Endothelial cell of umbilical vein (primary cell): ENCODE results near the gene TMEM125. TPM values are rescaled to one million over a fixed set of nuclear protein-coding genes. Genes with fewer than 3 reads are reported as not detected.

Source experiments
- BruUV-seq: library from RNA; stranded (reverse); fragments of 400-500 nt; replicated peaks from 2 replicates; lab custom pipeline; 2021; lab: Mats Ljungman, UMichigan
- CTCF ChIA-PET: fragments of 300-600, 350-600 bp; sonication (Branson Sonifier 250); formaldehyde crosslinking; loops from one replicate; lab custom pipeline; 2021; ENCODE audit warnings: antibody characterized with exemption, inconsistent platforms; lab: Charles Lee
- POLR2A ChIA-PET: fragments of 300-600, 350-600 bp; sonication (Branson Sonifier 250); formaldehyde crosslinking; loops from one replicate; lab custom pipeline; 2021; ENCODE audit warnings: antibody characterized with exemption, inconsistent platforms; lab: Charles Lee
- DNase-seq: peaks from one replicate; pipeline ENCODE4 v3.0.0-alpha.2; 2011; ENCODE audit warnings: low read depth, low spot score
- FAIRE-seq: peaks from 2 replicates; lab custom pipeline; 2011; peaks lifted over from hg19 to GRCh38; lab: Jason Lieb, UNC
- H2AFZ ChIP-seq: 2 replicates; pipeline ENCODE4 v1.6.0; 2012; ENCODE audit warnings: low read depth, low read length, control low read depth, inconsistent platforms
- H3K27ac ChIP-seq: 2 replicates; pipeline ENCODE4 v1.5.1; 2011; ENCODE audit warnings: low read depth, mild to moderate bottlenecking, control low read depth, low read length, moderate library complexity; ENCODE audit not compliant: insufficient read depth
- H3K27me3 ChIP-seq, 2 experiments: 2 replicates each; pipeline versions ENCODE4 v1.6.0 to v1.6.1; 2011; ENCODE audit warnings: low read length in 2 of 2, mixed read lengths in 1 of 2; ENCODE audit not compliant: control insufficient read depth in 2 of 2, insufficient read depth in 2 of 2
- H3K36me3 ChIP-seq, 2 experiments: 2 replicates in 1 of 2; 3 replicates in 1 of 2; pipeline ENCODE4 v1.5.1; 2011; ENCODE audit warnings: low read length in 2 of 2, mild to moderate bottlenecking in 1 of 2, moderate library complexity in 1 of 2; ENCODE audit not compliant: control insufficient read depth in 2 of 2, insufficient read depth in 2 of 2; ENCODE audit errors: extremely low read depth in 1 of 2
- H3K4me1 ChIP-seq: 3 replicates; pipeline ENCODE4 v1.5.1; 2011; ENCODE audit warnings: mild to moderate bottlenecking, low read length; ENCODE audit not compliant: control insufficient read depth, insufficient read depth; ENCODE audit errors: extremely low read depth
- H3K4me2 ChIP-seq: 2 replicates; pipeline ENCODE4 v1.6.1; 2011; ENCODE audit warnings: low read length, control low read depth, mixed read lengths; ENCODE audit not compliant: insufficient read depth
- H3K4me3 ChIP-seq, 3 experiments: fragments of 200-600 bp in 1 of 3; sonication (generic), shearing (Covaris generic) in 1 of 3; replicated peaks in 1 of 3; 2 replicates each; pipeline ENCODE4 v1.5.1; 2011 to 2016; ENCODE audit warnings: control low read depth in 3 of 3, low read length in 3 of 3, mild to moderate bottlenecking in 2 of 3, inconsistent platforms in 1 of 3, low read depth in 1 of 3, moderate library complexity in 1 of 3; ENCODE audit not compliant: insufficient read depth in 1 of 3
- H3K79me2 ChIP-seq: 2 replicates; pipeline ENCODE4 v1.6.0; 2012; ENCODE audit warnings: low read length, inconsistent platforms; ENCODE audit not compliant: control insufficient read depth, insufficient read depth
- H3K9ac ChIP-seq: replicated peaks from 2 replicates; pipeline ENCODE3; 2011; ENCODE audit warnings: low read length, control low read depth; ENCODE audit not compliant: insufficient read depth; ENCODE audit errors: extremely low read depth
- H3K9me1 ChIP-seq: replicated peaks from 3 replicates; pipeline ENCODE4 v1.6.0; 2011; ENCODE audit warnings: mild to moderate bottlenecking, low read length; ENCODE audit not compliant: control insufficient read depth, insufficient read depth; ENCODE audit errors: extremely low read depth
- H3K9me3 ChIP-seq: replicated peaks from 2 replicates; pipeline ENCODE4 v1.5.1; 2012; ENCODE audit warnings: low read length, inconsistent platforms; ENCODE audit not compliant: control insufficient read depth, insufficient read depth
- H4K20me1 ChIP-seq: replicated peaks from 2 replicates; pipeline ENCODE3; 2011; ENCODE audit warnings: mild to moderate bottlenecking, low read length; ENCODE audit not compliant: control insufficient read depth, insufficient read depth; ENCODE audit errors: extremely low read depth
- EZH2 ChIP-seq: IDR thresholded peaks from 2 replicates; pipeline ENCODE4 v1.6.1; 2012; ENCODE audit warnings: borderline replicate concordance, low read depth, mild to moderate bottlenecking, moderate library complexity, low read length, inconsistent platforms; ENCODE audit not compliant: severe bottlenecking
- FOS ChIP-seq: IDR thresholded peaks from 2 replicates; pipeline ENCODE4 v1.6.1; 2011; ENCODE audit warnings: mild to moderate bottlenecking, low read length, moderate library complexity, borderline replicate concordance; ENCODE audit not compliant: insufficient read depth
- GATA2 ChIP-seq: IDR thresholded peaks from 2 replicates; pipeline ENCODE4 v1.7.0; 2011; ENCODE audit warnings: low read depth, mild to moderate bottlenecking, moderate library complexity, mixed read lengths, low read length; ENCODE audit not compliant: insufficient read length, insufficient read depth
- JUN ChIP-seq: IDR thresholded peaks from 2 replicates; pipeline ENCODE4 v1.6.1; 2011; ENCODE audit warnings: borderline replicate concordance, low read depth; ENCODE audit not compliant: insufficient read length, insufficient read depth
- MYC ChIP-seq: IDR thresholded peaks from one replicate; pipeline ENCODE4 v1.6.1; 2011; ENCODE audit warnings: mild to moderate bottlenecking, low read depth, low read length
- POLR2A ChIP-seq: IDR thresholded peaks from 2 replicates; pipeline ENCODE4 v1.6.1; 2012; ENCODE audit warnings: low read depth, mild to moderate bottlenecking, control low read depth, low read length
- POLR2AphosphoS5 ChIP-seq: IDR thresholded peaks from 2 replicates; pipeline ENCODE4 v1.6.1; 2012; ENCODE audit warnings: low read depth, mild to moderate bottlenecking, control low read depth, low read length, moderate library complexity; ENCODE audit not compliant: insufficient read depth
- dilution Hi-C: fragments of 300-500 bp; cut with MboI; formaldehyde crosslinking; loops from one replicate; pipeline ENCODE4 v1.15.0; 2019; ENCODE audit warnings: low sequenced_read_pairs; ENCODE audit not compliant: extremely low pct_ligation_motif_present
- intact Hi-C: fragments of 100-400 bp; cut with micrococcal nuclease; formaldehyde crosslinking; loops from one replicate; pipeline ENCODE4 v1.10.0; 2022
- polyA plus RNA-seq, 4 experiments: library from polyadenylated mRNA; depleted of rRNA in 3 of 4; stranded (reverse) in 3 of 4; unstranded in 1 of 4; fragments of >200 nt; gene quantifications; 2 replicates each; pipeline versions ENCODE4 v1.2.1 to v1.2.3, GENCODE V29; 2011 to 2012; ENCODE audit warnings: missing spikeins in 1 of 4
- total RNA-seq: library from RNA; stranded (reverse); gene quantifications from 2 replicates; pipeline ENCODE4 v1.2.3, GENCODE V29; 2021
- TF ChIP-seq, protein P1 (sequence below): IDR thresholded peaks from 2 replicates; pipeline ENCODE4 v1.6.1; 2011; ENCODE audit not compliant: insufficient read depth, insufficient read length
- TF ChIP-seq, protein P2 (sequence below), 2 donors: IDR thresholded peaks; 1 replicate in 1 of 2; 2 replicates in 1 of 2; pipeline ENCODE4 v1.5.1; 2011; ENCODE audit warnings: low read length in 2 of 2, mild to moderate bottlenecking in 2 of 2, moderate library complexity in 2 of 2, control low read depth in 1 of 2, inconsistent platforms in 1 of 2, low read depth in 1 of 2; ENCODE audit not compliant: insufficient read depth in 1 of 2; ENCODE audit errors: extremely low read depth in 1 of 2

TMEM125 gene
- total and polyA plus RNA-seq, 2 donors (not counting 3 experiments of a cell fraction or from before 2014, with no cell fraction given): 0.17 TPM; not detected in 1

DNA sequence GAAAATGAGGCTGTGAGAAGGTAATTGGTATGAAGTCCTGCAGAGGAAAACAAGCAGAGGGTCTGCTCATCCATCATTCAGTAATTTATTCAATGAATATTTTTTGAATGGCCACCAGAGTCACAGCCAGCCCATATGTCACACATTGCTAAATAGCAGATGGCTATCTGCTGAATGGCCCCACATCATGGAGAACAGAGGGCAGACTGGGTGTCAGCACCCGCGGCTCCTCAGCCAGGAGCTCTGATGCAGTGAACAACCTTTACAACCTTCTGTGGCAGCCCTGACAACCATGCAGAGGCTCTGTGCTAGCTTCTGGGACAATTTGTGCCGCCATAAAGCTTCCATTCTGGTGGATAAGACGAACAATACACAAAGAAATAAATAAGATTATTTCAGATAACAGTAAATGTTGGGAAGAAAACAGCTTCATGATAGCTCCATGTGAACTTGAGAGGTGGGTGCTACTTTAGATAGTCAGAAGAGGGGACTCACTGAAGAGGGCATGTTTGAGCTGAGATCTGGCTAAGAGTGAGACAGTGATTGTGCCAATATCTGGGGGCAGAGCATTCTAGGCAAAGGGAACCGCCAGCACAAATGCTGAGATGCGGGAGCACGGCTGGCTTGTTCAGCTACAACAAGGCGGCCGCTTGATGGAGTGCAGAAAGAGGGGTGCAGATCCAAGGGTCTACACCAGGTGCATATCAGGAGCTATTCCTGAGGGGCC is 18.4 kb downstream of the TMEM125 start:
- Histone ChIP-seq H3K36me3 (no peaks in the 10 kb centered on the region), H2AFZ (no peak overlapping the region), H3K27me3 (peaks cover 2 to 5% of the 10 kb centered on the region in 2 experiments), H3K4me1 (no peaks in the 10 kb centered on the region), H3K79me2 (no peaks in the 10 kb centered on the region), H4K20me1 (no peaks in the 10 kb centered on the region), H3K4me3 (no peak overlapping the region), H3K9ac (no peak overlapping the region), H3K4me2 (no peak overlapping the region), H3K9me1 (no peaks in the 10 kb centered on the region), H3K27ac (no peak overlapping the region), H3K9me3 (no peaks in the 10 kb centered on the region)
- CTCF ChIA-PET: interaction anchor here (0.8 to 1.4 kb wide), 4 partner anchors 9 to 126 kb away, joined by 3 to 5 read pairs (median 4); no protein-coding TSS in a partner anchor
- DNase-seq: no peak
- dilution Hi-C loops (no loop called here), intact Hi-C loops (no loop called here)
- TF ChIP-seq GATA2: no peak
- no peak for TF ChIP-seq POLR2A
- no peak for TF ChIP-seq FOS
- FAIRE-seq: no peak
- no TSS peak for BruUV-seq
- POLR2A ChIA-PET: no interaction called here

DNA sequence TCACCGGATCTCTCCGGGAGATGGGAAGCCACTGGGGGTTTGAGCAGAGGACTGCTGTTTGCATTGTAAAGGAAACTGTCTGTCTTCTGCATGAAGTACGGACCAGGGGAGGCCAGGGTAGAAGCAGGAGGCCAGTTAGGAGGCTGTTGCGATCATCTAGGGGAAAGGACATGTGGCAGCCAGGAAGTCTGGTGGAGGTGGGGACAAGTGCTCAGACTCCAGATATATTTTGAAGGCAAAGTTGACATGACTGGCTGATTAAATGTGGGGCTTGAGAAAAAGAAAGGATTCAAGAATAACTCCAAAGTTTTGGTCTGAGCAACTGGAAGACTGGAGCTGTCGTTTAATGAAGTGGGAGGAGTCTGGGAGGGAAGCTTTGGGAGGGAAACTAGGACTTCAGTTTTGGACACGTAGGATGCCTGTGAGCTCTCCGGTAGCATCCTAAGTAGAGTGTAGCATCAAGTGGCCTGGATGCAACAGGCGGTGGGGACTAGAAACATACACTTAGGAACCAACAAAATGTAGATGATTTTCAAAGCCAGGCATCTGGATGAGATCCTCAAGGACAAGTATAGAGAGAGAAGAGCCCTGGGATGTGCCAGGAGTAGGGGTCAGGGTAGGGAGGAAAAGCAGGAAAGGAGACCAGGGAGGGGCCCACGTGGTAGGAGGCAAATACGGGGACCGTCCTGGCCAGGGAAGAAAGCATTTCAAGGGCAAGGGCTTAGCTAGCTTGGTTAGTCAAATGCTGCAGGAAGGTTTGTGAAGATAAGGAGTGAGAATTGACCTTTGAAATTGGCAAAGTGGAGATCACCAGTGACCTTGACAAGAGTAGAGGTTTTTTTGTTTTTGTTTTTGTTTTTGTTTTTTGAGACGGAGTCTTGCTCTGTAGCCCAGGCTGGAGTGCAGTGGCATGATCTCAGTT is 19.3 kb downstream of the TMEM125 start:
- H3K79me2 ChIP-seq: no peaks in the 10 kb centered on the region
- no peak overlapping the region for H3K4me3 ChIP-seq
- H2AFZ ChIP-seq: no peak overlapping the region
- no peak for TF ChIP-seq POLR2A
- TF ChIP-seq JUN: no peak
- TF ChIP-seq MYC: no peak
- TF ChIP-seq GATA2: no peak
- TF ChIP-seq, protein P1, sequence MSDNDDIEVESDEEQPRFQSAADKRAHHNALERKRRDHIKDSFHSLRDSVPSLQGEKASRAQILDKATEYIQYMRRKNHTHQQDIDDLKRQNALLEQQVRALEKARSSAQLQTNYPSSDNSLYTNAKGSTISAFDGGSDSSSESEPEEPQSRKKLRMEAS: no peak
- TF ChIP-seq POLR2AphosphoS5: no peak
- TF ChIP-seq, protein P2, sequence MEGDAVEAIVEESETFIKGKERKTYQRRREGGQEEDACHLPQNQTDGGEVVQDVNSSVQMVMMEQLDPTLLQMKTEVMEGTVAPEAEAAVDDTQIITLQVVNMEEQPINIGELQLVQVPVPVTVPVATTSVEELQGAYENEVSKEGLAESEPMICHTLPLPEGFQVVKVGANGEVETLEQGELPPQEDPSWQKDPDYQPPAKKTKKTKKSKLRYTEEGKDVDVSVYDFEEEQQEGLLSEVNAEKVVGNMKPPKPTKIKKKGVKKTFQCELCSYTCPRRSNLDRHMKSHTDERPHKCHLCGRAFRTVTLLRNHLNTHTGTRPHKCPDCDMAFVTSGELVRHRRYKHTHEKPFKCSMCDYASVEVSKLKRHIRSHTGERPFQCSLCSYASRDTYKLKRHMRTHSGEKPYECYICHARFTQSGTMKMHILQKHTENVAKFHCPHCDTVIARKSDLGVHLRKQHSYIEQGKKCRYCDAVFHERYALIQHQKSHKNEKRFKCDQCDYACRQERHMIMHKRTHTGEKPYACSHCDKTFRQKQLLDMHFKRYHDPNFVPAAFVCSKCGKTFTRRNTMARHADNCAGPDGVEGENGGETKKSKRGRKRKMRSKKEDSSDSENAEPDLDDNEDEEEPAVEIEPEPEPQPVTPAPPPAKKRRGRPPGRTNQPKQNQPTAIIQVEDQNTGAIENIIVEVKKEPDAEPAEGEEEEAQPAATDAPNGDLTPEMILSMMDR (IDR thresholded peaks at IDR 0.05; ENCODE audit: extremely low read depth in 1 of 2, insufficient read depth in 1 of 2, low read depth in 1 of 2, low read length in 2 of 2): no peak
- no peak for TF ChIP-seq FOS
- no peak for TF ChIP-seq EZH2
- no peak overlapping the region for H3K9ac ChIP-seq
- ChIA-PET CTCF (interaction anchor here (0.8 to 1.4 kb wide), 5 partner anchors 7 to 125 kb away, joined by 3 to 5 read pairs (median 3); no protein-coding TSS in a partner anchor), POLR2A (interaction anchor here (0.7 kb wide), 1 partner anchor 12 kb away, joined by 4 read pairs; the partner anchor contains the start of gene TIE1)
- H3K9me1 ChIP-seq: no peaks in the 10 kb centered on the region
- H3K27ac ChIP-seq: no peak overlapping the region
- no peaks in the 10 kb centered on the region for H4K20me1 ChIP-seq
- no peaks in the 10 kb centered on the region for H3K9me3 ChIP-seq
- H3K4me1 ChIP-seq: peaks cover 4% of the 10 kb centered on the region
- intact Hi-C loops (no loop called here), dilution Hi-C loops (no loop called here)
- H3K36me3 ChIP-seq: no peaks in the 10 kb centered on the region
- no TSS peak for BruUV-seq
- DNase-seq (no peak), FAIRE-seq (no peak)
- H3K4me2 ChIP-seq: no peak overlapping the region
- peaks cover 2 to 5% of the 10 kb centered on the region in 2 experiments for H3K27me3 ChIP-seq
